ENCODE results near the gene PEX26.
"Not testable (repeated sequence)": the region's sequence is repeated elsewhere in the genome, so short reads cannot be mapped to it uniquely, and the experiment has no call there.

Gene PEX26

DNA sequence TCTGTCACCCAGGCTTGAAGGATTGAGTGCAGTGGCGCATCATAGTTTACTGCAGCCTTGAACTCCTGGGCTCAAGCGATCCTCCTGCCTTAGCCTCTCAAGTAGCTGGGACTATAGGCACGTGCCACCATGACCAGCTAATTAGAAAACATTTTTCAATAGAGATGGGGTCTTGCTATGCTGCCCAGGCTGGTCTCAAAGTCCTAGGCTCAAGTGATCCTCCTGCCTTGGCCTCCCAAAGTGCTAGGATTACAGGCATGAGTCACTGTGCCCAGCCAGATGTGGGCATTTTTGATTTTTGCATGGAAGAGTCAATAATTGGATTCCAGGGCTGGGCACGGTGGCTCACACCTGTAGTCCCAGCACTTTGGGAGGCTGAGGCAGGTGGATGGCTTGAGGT lies 3.9 kb upstream of the PEX26 start:
- DNase-seq; H4K8ac ChIP-seq (ENCODE audit: low read length); H3K23ac ChIP-seq (ENCODE audit: low read length in 2 of 2); H3K27me3 ChIP-seq (ENCODE audit: control insufficient read depth in 1 of 2, insufficient read depth in 1 of 2, low read length in 2 of 2); H3K9me3 ChIP-seq (ENCODE audit: control insufficient read depth, low read length); H4K91ac ChIP-seq (ENCODE audit: low read length); H2AK5ac ChIP-seq (ENCODE audit: low read length, severe bottlenecking); H2BK12ac ChIP-seq (ENCODE audit: low read length in 2 of 2); H2BK5ac ChIP-seq (ENCODE audit: low read depth, low read length, poor library complexity, severe bottlenecking); H2AFZ ChIP-seq (ENCODE audit: low read depth, low read length); H3K4me2 ChIP-seq (ENCODE audit: low read length, poor library complexity, severe bottlenecking); H3K79me1 ChIP-seq (replicated peaks; ENCODE audit: low read length, poor library complexity, severe bottlenecking); H3K4me1 ChIP-seq (ENCODE audit: control insufficient read depth, insufficient read depth, low read depth, low read length); H3K4ac ChIP-seq (ENCODE audit: low read depth in 1 of 2, low read length in 2 of 2); H3K14ac ChIP-seq (ENCODE audit: low read length in 2 of 2); H2BK120ac ChIP-seq (ENCODE audit: low read depth, low read length); H3K18ac ChIP-seq (ENCODE audit: low read depth in 1 of 2, low read length in 2 of 2); H3K36me3 ChIP-seq (ENCODE audit: control insufficient read depth in 1 of 2, insufficient read depth in 2 of 2, low read depth in 1 of 2, low read length in 2 of 2); H3K4me3 ChIP-seq (ENCODE audit: insufficient read depth in 1 of 2, low read depth in 1 of 2, low read length in 2 of 2); H3K9ac ChIP-seq (ENCODE audit: low read length); H2BK15ac ChIP-seq (ENCODE audit: low read depth, poor library complexity, severe bottlenecking); H3K27ac ChIP-seq (ENCODE audit: low read length, poor library complexity, severe bottlenecking): not testable (repeated sequence)
- WGBS, result 68% methylated on average over 4 of the region's 4 CpGs

DNA sequence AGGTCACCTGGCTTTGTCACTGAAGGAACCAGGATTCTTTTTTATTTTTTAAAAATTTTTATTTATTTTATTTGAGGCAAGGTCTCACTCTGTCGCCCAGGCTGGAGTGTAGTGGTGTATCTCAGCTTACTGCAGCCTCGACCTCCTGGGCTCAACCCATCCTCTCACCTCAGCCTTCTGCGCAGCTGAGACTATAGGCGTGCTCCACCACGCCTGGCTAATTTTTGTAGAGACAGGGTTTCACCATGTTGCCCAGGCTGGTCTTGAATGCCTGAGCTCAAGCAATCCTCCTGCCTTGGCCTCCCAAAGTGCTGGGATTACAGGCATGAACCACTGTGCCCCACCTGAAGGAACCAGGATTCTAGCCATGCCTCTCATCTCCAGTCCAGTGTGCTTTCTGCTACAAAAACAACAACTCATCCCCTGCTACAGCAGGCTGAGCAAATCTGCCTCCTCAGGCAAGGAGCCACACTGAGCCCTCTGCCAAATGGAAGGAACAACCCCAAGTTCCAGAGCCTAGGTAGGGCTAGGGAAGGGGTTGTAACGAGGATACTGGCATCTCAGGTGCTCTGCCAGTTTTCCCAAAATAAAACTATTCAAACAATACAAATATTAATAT lies 2.6 kb upstream of the PEX26 start:
- no peak overlapping the region for H3K14ac ChIP-seq (ENCODE audit: low read length in 2 of 2)
- no peaks in the 10 kb centered on the region for H3K9me3 ChIP-seq (ENCODE audit: control insufficient read depth, low read length)
- H3K27me3 ChIP-seq (ENCODE audit: control insufficient read depth in 1 of 2, insufficient read depth in 1 of 2, low read length in 2 of 2), result peaks cover 0 to 4% of the 10 kb centered on the region in 2 experiments
- H2AFZ ChIP-seq (ENCODE audit: low read depth, low read length), result no peak overlapping the region
- H4K8ac ChIP-seq (ENCODE audit: low read length), result no peak overlapping the region
- H4K91ac ChIP-seq (ENCODE audit: low read length), result no peak overlapping the region
- H3K4ac ChIP-seq (ENCODE audit: low read depth in 1 of 2, low read length in 2 of 2), result no peak overlapping the region
- WGBS, result 91% methylated on average over 5 of the region's 6 CpGs
- no peak overlapping the region for H3K18ac ChIP-seq (ENCODE audit: low read depth in 1 of 2, low read length in 2 of 2)
- no peak overlapping the region for H2BK120ac ChIP-seq (ENCODE audit: low read depth, low read length)
- H3K9ac ChIP-seq (ENCODE audit: low read length), result peak overlapping the region; percentile 48
- no peak overlapping the region for H3K4me2 ChIP-seq (ENCODE audit: low read length, poor library complexity, severe bottlenecking)
- H3K4me1 ChIP-seq (ENCODE audit: control insufficient read depth, insufficient read depth, low read depth, low read length), result peaks cover 8% of the 10 kb centered on the region
- peaks cover 10% of the 10 kb centered on the region for H3K79me1 ChIP-seq (replicated peaks; ENCODE audit: low read length, poor library complexity, severe bottlenecking)
- no peak overlapping the region for H2BK5ac ChIP-seq (ENCODE audit: low read depth, low read length, poor library complexity, severe bottlenecking)
- H3K36me3 ChIP-seq (ENCODE audit: control insufficient read depth in 1 of 2, insufficient read depth in 2 of 2, low read depth in 1 of 2, low read length in 2 of 2), result peaks cover 3 to 10% of the 10 kb centered on the region in 2 experiments
- H2BK12ac ChIP-seq (ENCODE audit: low read length in 2 of 2), result no peak overlapping the region
- H2BK15ac ChIP-seq (ENCODE audit: low read depth, poor library complexity, severe bottlenecking), result no peak overlapping the region
- H3K4me3 ChIP-seq (ENCODE audit: insufficient read depth in 1 of 2, low read depth in 1 of 2, low read length in 2 of 2), result no peak overlapping the region
- no peak overlapping the region for H3K27ac ChIP-seq (ENCODE audit: low read length, poor library complexity, severe bottlenecking)
- DNase-seq, result no peak
- H3K23ac ChIP-seq (ENCODE audit: low read length in 2 of 2), result no peak overlapping the region
- H2AK5ac ChIP-seq (ENCODE audit: low read length, severe bottlenecking), result peak overlapping the region; percentile 0

DNA sequence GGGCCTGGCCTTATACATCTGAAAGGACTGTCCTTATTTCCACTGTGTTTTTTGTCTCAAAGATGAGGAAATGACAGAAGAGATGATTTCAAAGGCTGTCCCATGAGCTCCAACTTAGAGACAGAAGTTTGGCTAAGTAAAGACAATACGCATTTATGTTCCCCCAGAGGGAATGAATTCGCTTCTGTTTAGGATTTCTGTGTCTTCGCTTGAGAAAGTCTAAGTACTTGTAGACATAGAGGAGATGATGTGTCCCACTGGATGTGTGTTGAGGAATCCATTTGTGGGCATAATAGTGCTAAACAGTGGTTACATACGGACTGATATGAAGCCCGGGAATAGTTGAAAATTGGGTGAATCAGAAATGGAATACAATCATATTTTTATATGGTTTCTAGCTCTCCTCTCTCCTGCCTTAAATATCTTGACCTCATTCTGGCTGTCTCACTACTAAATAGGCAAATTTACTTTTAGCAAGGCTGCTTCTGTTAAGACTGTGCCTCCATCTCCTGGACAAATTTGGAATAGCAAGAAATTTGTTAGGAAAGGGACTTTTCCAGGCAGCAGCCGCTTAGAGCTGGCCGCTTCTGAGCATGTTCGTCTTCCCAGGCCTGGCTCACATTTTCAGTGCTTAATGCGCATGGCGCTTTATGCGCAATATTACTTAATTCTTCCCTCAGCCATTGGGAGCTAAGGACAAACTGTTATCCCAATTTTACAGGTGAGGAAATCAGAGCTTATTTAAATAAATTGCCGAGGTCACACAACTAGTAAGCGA lies 1.9 kb upstream of the PEX26 start:
- no peak overlapping the region for H2BK15ac ChIP-seq (ENCODE audit: low read depth, poor library complexity, severe bottlenecking)
- WGBS, result 33% methylated on average over 11 of the region's 13 CpGs
- peak overlapping the region; percentile 10 for H3K27ac ChIP-seq (ENCODE audit: low read length, poor library complexity, severe bottlenecking)
- no peak overlapping the region for H3K23ac ChIP-seq (ENCODE audit: low read length in 2 of 2)
- H2BK120ac ChIP-seq (ENCODE audit: low read depth, low read length), result no peak overlapping the region
- no peak overlapping the region for H2BK5ac ChIP-seq (ENCODE audit: low read depth, low read length, poor library complexity, severe bottlenecking)
- H3K14ac ChIP-seq (ENCODE audit: low read length in 2 of 2), result no peak overlapping the region
- H3K9me3 ChIP-seq (ENCODE audit: control insufficient read depth, low read length), result no peaks in the 10 kb centered on the region
- H2AFZ ChIP-seq (ENCODE audit: low read depth, low read length), result no peak overlapping the region
- H4K91ac ChIP-seq (ENCODE audit: low read length), result no peak overlapping the region
- H3K18ac ChIP-seq (ENCODE audit: low read depth in 1 of 2, low read length in 2 of 2), result no peak overlapping the region
- no peak overlapping the region for H2AK5ac ChIP-seq (ENCODE audit: low read length, severe bottlenecking)
- H3K4ac ChIP-seq (ENCODE audit: low read depth in 1 of 2, low read length in 2 of 2), result no peak overlapping the region
- peaks cover 10% of the 10 kb centered on the region for H3K79me1 ChIP-seq (replicated peaks; ENCODE audit: low read length, poor library complexity, severe bottlenecking)
- peaks cover 0 to 4% of the 10 kb centered on the region in 2 experiments for H3K27me3 ChIP-seq (ENCODE audit: control insufficient read depth in 1 of 2, insufficient read depth in 1 of 2, low read length in 2 of 2)
- peaks cover 8% of the 10 kb centered on the region for H3K4me1 ChIP-seq (ENCODE audit: control insufficient read depth, insufficient read depth, low read depth, low read length)
- H3K9ac ChIP-seq (ENCODE audit: low read length), result peak overlapping the region; percentile 99
- H4K8ac ChIP-seq (ENCODE audit: low read length), result no peak overlapping the region
- peak overlapping the region in 1 of 2 experiments; percentile 92 for H3K4me3 ChIP-seq (ENCODE audit: insufficient read depth in 1 of 2, low read depth in 1 of 2, low read length in 2 of 2)
- H3K36me3 ChIP-seq (ENCODE audit: control insufficient read depth in 1 of 2, insufficient read depth in 2 of 2, low read depth in 1 of 2, low read length in 2 of 2), result peaks cover 3 to 16% of the 10 kb centered on the region in 2 experiments
- peak; percentile 89 for DNase-seq
- no peak overlapping the region for H3K4me2 ChIP-seq (ENCODE audit: low read length, poor library complexity, severe bottlenecking)
- no peak overlapping the region for H2BK12ac ChIP-seq (ENCODE audit: low read length in 2 of 2)

DNA sequence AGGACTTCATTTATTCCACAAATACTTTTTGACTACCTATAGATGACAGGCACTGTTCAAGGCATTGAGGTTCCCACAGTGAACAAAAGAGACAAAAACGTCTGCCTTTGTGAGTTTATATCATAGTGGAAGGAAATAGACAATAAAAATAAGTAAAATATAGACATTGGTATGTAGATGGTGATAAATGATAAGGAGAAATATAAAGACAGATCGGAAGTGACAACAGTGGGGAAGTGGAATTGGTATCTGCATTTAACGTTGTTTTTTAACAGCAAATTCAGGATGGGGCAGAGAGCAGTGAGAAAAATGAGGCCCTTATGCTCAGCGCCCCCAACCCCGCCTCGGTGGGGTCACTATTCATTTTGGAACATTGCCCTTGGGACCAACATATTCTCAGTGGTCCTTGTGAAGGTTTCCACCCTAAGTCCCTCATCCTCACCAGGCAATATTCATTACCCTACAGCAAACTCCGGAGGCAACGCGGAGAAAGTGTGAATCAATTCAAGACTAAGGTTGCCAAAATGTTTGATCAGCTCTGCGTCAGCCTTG lies 627 bp upstream of the PEX26 start:
- DNase-seq, result no peak
- Histone ChIP-seq H3K14ac (ENCODE audit: low read length in 2 of 2) (peak overlapping the region in 1 of 2 experiments; percentile 44), H3K9ac (ENCODE audit: low read length) (peak overlapping the region; percentile 99), H3K36me3 (ENCODE audit: control insufficient read depth in 1 of 2, insufficient read depth in 2 of 2, low read depth in 1 of 2, low read length in 2 of 2) (peaks cover 8 to 28% of the 10 kb centered on the region in 2 experiments), H3K27ac (ENCODE audit: low read length, poor library complexity, severe bottlenecking) (peak overlapping the region; percentile 21), H3K4me3 (ENCODE audit: insufficient read depth in 1 of 2, low read depth in 1 of 2, low read length in 2 of 2) (peak overlapping the region; percentile 58 to 92), H2AFZ (ENCODE audit: low read depth, low read length) (peak overlapping the region; percentile 84), H3K4ac (ENCODE audit: low read depth in 1 of 2, low read length in 2 of 2) (peak overlapping the region in 1 of 2 experiments; percentile 84), H2BK12ac (ENCODE audit: low read length in 2 of 2) (no peak overlapping the region), H2BK120ac (ENCODE audit: low read depth, low read length) (no peak overlapping the region), H3K27me3 (ENCODE audit: control insufficient read depth in 1 of 2, insufficient read depth in 1 of 2, low read length in 2 of 2) (peaks cover 0 to 3% of the 10 kb centered on the region in 2 experiments), H3K4me1 (ENCODE audit: control insufficient read depth, insufficient read depth, low read depth, low read length) (peaks cover 10% of the 10 kb centered on the region), H2AK5ac (ENCODE audit: low read length, severe bottlenecking) (no peak overlapping the region), H3K9me3 (ENCODE audit: control insufficient read depth, low read length) (no peaks in the 10 kb centered on the region), H4K8ac (ENCODE audit: low read length) (peak overlapping the region; percentile 33), H2BK15ac (ENCODE audit: low read depth, poor library complexity, severe bottlenecking) (no peak overlapping the region), H3K4me2 (ENCODE audit: low read length, poor library complexity, severe bottlenecking) (peak overlapping the region; percentile 58), H3K23ac (ENCODE audit: low read length in 2 of 2) (no peak overlapping the region), H3K79me1 (replicated peaks; ENCODE audit: low read length, poor library complexity, severe bottlenecking) (peaks cover 13% of the 10 kb centered on the region), H3K18ac (ENCODE audit: low read depth in 1 of 2, low read length in 2 of 2) (peak overlapping the region; percentile 45 to 96), H2BK5ac (ENCODE audit: low read depth, low read length, poor library complexity, severe bottlenecking) (no peak overlapping the region), H4K91ac (ENCODE audit: low read length) (no peak overlapping the region)
- WGBS, result 30% methylated on average over 10 of the region's 10 CpGs

Data from mesenchymal stem cell (in vitro differentiated cells and primary cell).